Stimulated activated naive CD8-positive, alpha-beta T cell treated with anti-CD3 and anti-CD28 coated beads, Interleukin-15, amount 100 ng/mL, for 72 hours (primary cell): ENCODE results near the gene KRT17.
A peak's percentile ranks its signal among the peaks of the same experiment; 100 is the strongest.
"Not testable (repeated sequence)": the region's sequence is repeated elsewhere in the genome, so short reads cannot be mapped to it uniquely, and the experiment has no call there.

ENCODE experiments used
- ATAC-seq: fragments of 150-1000 bp; cut with Tn5 transposase; 2 replicates; pipeline ENCODE4 v1.10.0; 2021; ENCODE audit warnings: mild to moderate bottlenecking, moderate library complexity
- DNase-seq, 2 donors: peaks; one replicate each; pipeline ENCODE4 v3.0.0; 2021 to 2022
- H3K27ac Mint-ChIP-seq, 2 donors: one replicate each; pipeline ENCODE4 v1.8.0; 2022; ENCODE audit warnings: mild to moderate bottlenecking in 2 of 2, mixed read lengths in 2 of 2, moderate library complexity in 2 of 2
- H3K27me3 Mint-ChIP-seq: one replicate; pipeline ENCODE4 v1.8.0; 2022; ENCODE audit warnings: mixed read lengths
- H3K4me1 Mint-ChIP-seq: one replicate; pipeline ENCODE4 v1.8.0; 2022; ENCODE audit warnings: mild to moderate bottlenecking, mixed read lengths
- H3K4me3 Mint-ChIP-seq, 2 donors: one replicate each; pipeline ENCODE4 v1.8.0; 2022; ENCODE audit warnings: mild to moderate bottlenecking in 2 of 2, mixed read lengths in 2 of 2, moderate library complexity in 1 of 2
- H3K9me3 Mint-ChIP-seq, 2 donors: one replicate each; pipeline ENCODE4 v1.8.0; 2022; ENCODE audit warnings: mixed read lengths in 2 of 2

Gene KRT17

GRCh38 chr17:41629826-41630670, 5.7 kb upstream of the KRT17 start:
- Mint-ChIP-seq H3K27me3 (no peaks in the 10 kb centered on the region), H3K4me1 (no peaks in the 10 kb centered on the region), H3K27ac (no peak overlapping the region), H3K9me3 (no peaks in the 10 kb centered on the region), H3K4me3 (no peak overlapping the region)
- no peak for DNase-seq
- no peak for ATAC-seq

- no peak for DNase-seq
- H3K9me3 Mint-ChIP-seq = no peaks in the 10 kb centered on the region
- H3K27me3 Mint-ChIP-seq = no peaks in the 10 kb centered on the region
- no peak overlapping the region for H3K27ac Mint-ChIP-seq
- H3K4me1 Mint-ChIP-seq = no peaks in the 10 kb centered on the region
- no peak overlapping the region for H3K4me3 Mint-ChIP-seq
- no peak for ATAC-seq
Observed at GRCh38 chr17:41629316-41629715, 4.9 kb upstream of the KRT17 start.

GRCh38 chr17:41628621-41629255, 4.4 kb upstream of the KRT17 start:
- H3K4me1 Mint-ChIP-seq, DNase-seq, H3K27ac Mint-ChIP-seq, ATAC-seq, H3K9me3 Mint-ChIP-seq, H3K4me3 Mint-ChIP-seq, H3K27me3 Mint-ChIP-seq: not testable (repeated sequence)

GRCh38 chr17:41628073-41628370, 3.6 kb upstream of the KRT17 start:
- H3K9me3 Mint-ChIP-seq, ATAC-seq, H3K4me3 Mint-ChIP-seq, H3K4me1 Mint-ChIP-seq, DNase-seq, H3K27ac Mint-ChIP-seq, H3K27me3 Mint-ChIP-seq: not testable (repeated sequence)

- H3K9me3 Mint-ChIP-seq = no peaks in the 10 kb centered on the region
- no peak overlapping the region for H3K27ac Mint-ChIP-seq
- no peak for ATAC-seq
- no peaks in the 10 kb centered on the region for H3K4me1 Mint-ChIP-seq
- DNase-seq = no peak
- H3K27me3 Mint-ChIP-seq = no peaks in the 10 kb centered on the region
- H3K4me3 Mint-ChIP-seq = no peak overlapping the region
Observed at GRCh38 chr17:41627316-41628072, 3.1 kb upstream of the KRT17 start.

- H3K9me3 Mint-ChIP-seq, DNase-seq, H3K27me3 Mint-ChIP-seq, H3K27ac Mint-ChIP-seq, H3K4me3 Mint-ChIP-seq, H3K4me1 Mint-ChIP-seq, ATAC-seq: not testable (repeated sequence)
Observed at GRCh38 chr17:41626914-41627295, 2.5 kb upstream of the KRT17 start.

- not testable (repeated sequence) for ATAC-seq, H3K4me1 Mint-ChIP-seq, DNase-seq, H3K9me3 Mint-ChIP-seq, H3K27me3 Mint-ChIP-seq, H3K4me3 Mint-ChIP-seq
- peak overlapping the region in 1 of 2 donors; percentile 38 for H3K27ac Mint-ChIP-seq
Observed at GRCh38 chr17:41626028-41626913, 1.9 kb upstream of the KRT17 start.

GRCh38 chr17:41625602-41626001, 1.2 kb upstream of the KRT17 start:
- Mint-ChIP-seq H3K27me3 (no peaks in the 10 kb centered on the region), H3K4me1 (no peaks in the 10 kb centered on the region), H3K4me3 (no peak overlapping the region), H3K27ac (peak overlapping the region in 1 of 2 donors; percentile 38), H3K9me3 (no peaks in the 10 kb centered on the region)
- ATAC-seq (no peak), DNase-seq (no peak)

GRCh38 chr17:41623184-41623861, 1.1 kb downstream of the KRT17 start:
- ATAC-seq, H3K9me3 Mint-ChIP-seq, H3K4me3 Mint-ChIP-seq, H3K27me3 Mint-ChIP-seq, H3K4me1 Mint-ChIP-seq, DNase-seq: not testable (repeated sequence)
- H3K27ac Mint-ChIP-seq = peak overlapping the region; percentile 17 to 68

- not testable (repeated sequence) for DNase-seq
Observed at GRCh38 chr17:41622340-41623183, 1.8 kb downstream of the KRT17 start.

GRCh38 chr17:41621916-41622315, 2.5 kb downstream of the KRT17 start:
- no peaks in the 10 kb centered on the region for H3K4me1 Mint-ChIP-seq
- H3K4me3 Mint-ChIP-seq = no peak overlapping the region
- no peaks in the 10 kb centered on the region for H3K27me3 Mint-ChIP-seq
- no peaks in the 10 kb centered on the region for H3K9me3 Mint-ChIP-seq
- no peak for ATAC-seq
- DNase-seq = no peak
- H3K27ac Mint-ChIP-seq = peak overlapping the region in 1 of 2 donors; percentile 41

More at GRCh38 chr17:41622340-41623183, 1.8 kb downstream of the KRT17 start:
- H3K27me3 Mint-ChIP-seq, ATAC-seq, H3K4me1 Mint-ChIP-seq, H3K4me3 Mint-ChIP-seq, H3K9me3 Mint-ChIP-seq: not testable (repeated sequence)
- H3K27ac Mint-ChIP-seq = peak overlapping the region in 1 of 2 donors; percentile 85

GRCh38 chr17:41621435-41621817, 2.9 kb downstream of the KRT17 start:
- not testable (repeated sequence) for H3K9me3 Mint-ChIP-seq

GRCh38 chr17:41620583-41621434, 3.6 kb downstream of the KRT17 start:
- H3K4me1 Mint-ChIP-seq = no peaks in the 10 kb centered on the region
- no peak for DNase-seq
- H3K4me3 Mint-ChIP-seq = no peak overlapping the region
- no peaks in the 10 kb centered on the region for H3K9me3 Mint-ChIP-seq
- no peaks in the 10 kb centered on the region for H3K27me3 Mint-ChIP-seq
- ATAC-seq = no peak
- no peak overlapping the region for H3K27ac Mint-ChIP-seq

More at GRCh38 chr17:41621435-41621817, 2.9 kb downstream of the KRT17 start:
- ATAC-seq, H3K27ac Mint-ChIP-seq, H3K4me3 Mint-ChIP-seq, DNase-seq, H3K27me3 Mint-ChIP-seq, H3K4me1 Mint-ChIP-seq: not testable (repeated sequence)
